WI38 (cell line): ENCODE measurements around the gene QSOX1.

Experiments used
- H3K4me3 ChIP-seq: 2 replicates; pipeline ENCODE4 v1.5.1; 2011; ENCODE audit warnings: low read depth, mild to moderate bottlenecking, control low read depth, low read length
- CTCF ChIP-seq: IDR thresholded peaks from 2 replicates; pipeline ENCODE4 v1.5.1; 2012; ENCODE audit warnings: low read depth, mild to moderate bottlenecking, control low read depth, low read length

QSOX1 gene

GRCh38 chr1:180215856-180216625, 61.4 kb downstream of the QSOX1 start:
- no peak for TF ChIP-seq CTCF
- H3K4me3 ChIP-seq: no peak overlapping the region

- no peak overlapping the region for H3K4me3 ChIP-seq
- no peak for TF ChIP-seq CTCF
Measured at GRCh38 chr1:180217006-180217405, 62.3 kb downstream of the QSOX1 start.

DNA sequence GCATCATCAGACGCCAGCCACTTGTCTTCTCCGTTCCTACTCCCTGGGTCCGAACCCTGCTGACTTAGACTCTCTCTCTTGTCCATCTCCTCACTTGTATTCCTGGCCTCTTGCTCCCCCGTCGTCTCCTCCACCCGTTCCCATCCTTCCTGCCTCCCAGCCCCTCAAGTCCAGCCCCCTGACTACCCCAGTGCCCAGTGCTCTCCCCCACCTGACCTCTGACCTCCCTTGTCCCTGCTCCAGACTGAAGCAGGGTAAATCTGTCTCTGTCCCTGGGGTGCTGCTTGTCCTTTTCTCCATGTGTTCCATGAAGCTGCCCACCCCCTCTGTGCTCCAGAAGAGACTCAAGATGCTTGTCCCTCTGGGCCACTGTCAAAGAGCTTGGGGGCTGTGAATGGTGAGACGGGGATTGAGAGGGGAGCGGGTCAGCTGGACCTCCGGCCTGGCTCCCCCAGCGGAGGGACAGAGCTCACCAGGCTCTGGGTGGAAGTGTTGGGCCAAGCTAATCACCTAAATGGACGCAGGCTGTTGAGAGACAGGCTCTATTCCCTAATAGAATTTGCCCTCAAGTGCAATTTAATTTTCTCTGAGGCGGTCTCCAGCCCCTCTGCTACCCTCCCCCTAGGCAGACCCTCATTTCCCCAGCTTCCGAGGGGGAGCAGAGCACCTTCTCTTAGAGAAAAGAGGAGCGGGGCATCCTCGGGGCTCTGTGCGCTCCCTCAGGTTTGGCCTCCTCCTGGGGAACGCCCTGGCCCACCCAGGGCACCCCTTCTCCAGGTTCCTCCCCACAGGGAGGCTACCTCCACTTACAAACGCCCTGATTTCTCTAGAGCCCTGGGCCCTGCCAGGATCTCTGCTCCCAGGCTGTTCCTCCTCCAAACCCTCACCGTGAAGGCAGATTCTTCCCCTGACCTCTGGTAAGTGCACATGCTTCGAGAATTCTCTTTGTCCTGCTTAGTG, 64.4 kb downstream of the QSOX1 start:
- TF ChIP-seq CTCF: no peak
- no peak overlapping the region for H3K4me3 ChIP-seq

DNA sequence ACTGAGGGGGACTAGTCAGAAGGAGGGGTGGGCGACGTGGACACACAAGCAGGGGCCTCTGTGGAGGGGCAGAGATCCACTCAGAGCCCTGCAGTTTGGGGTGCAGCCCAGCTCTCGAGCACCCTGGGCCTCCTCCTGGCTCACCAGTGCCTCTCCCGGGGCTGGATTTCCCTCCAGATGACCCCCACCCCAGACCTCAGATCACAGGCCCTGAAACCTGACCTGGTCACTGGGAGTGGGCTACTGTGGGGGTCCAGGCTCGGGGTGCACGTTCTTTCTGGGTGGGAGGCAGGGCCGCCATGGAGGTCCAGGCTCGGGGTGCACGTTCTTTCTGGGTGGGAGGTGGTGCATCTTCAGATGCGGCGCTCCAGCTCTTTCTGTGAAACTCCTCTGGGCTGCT, 65.1 kb downstream of the QSOX1 start:
- H3K4me3 ChIP-seq: no peak overlapping the region
- no peak for TF ChIP-seq CTCF

- TF ChIP-seq CTCF: no peak
- H3K4me3 ChIP-seq: no peak overlapping the region
Measured at GRCh38 chr1:180221462-180221861, 66.8 kb downstream of the QSOX1 start.

GRCh38 chr1:180224902-180225301, 70.2 kb downstream of the QSOX1 start:
- no peak for TF ChIP-seq CTCF
- H3K4me3 ChIP-seq: no peak overlapping the region

GRCh38 chr1:180225403-180225802, 70.7 kb downstream of the QSOX1 start:
- no peak for TF ChIP-seq CTCF
- H3K4me3 ChIP-seq: no peak overlapping the region
